Activated B cell treated with CpG ODN at 0.5 μM for 24 hours (primary cell): ENCODE results near the gene FNDC1. TPM values are rescaled to one million over a fixed set of nuclear protein-coding genes. Genes with fewer than 3 reads are reported as not detected.

Source experiments
- ATAC-seq: fragments of 200-7000 bp; cut with Tn5 transposase; one replicate; pipeline ENCODE4 v1.10.0; 2021; ENCODE audit warnings: low read depth, mild to moderate bottlenecking, moderate library complexity
- CTCF ChIA-PET: fragments of 350-600 bp; sonication (Branson Sonifier 250); formaldehyde crosslinking; loops from one replicate; lab custom pipeline; 2021; ENCODE audit warnings: antibody characterized with exemption; lab: Charles Lee
- POLR2A ChIA-PET: fragments of 350-600 bp; sonication (Branson Sonifier 250); formaldehyde crosslinking; loops from one replicate; lab custom pipeline; 2021; ENCODE audit warnings: antibody characterized with exemption; lab: Charles Lee
- DNase-seq: peaks from one replicate; pipeline ENCODE4 v3.0.0; 2022
- H3K27ac Mint-ChIP-seq: one replicate; pipeline ENCODE4 v1.8.0; 2020; ENCODE audit warnings: mixed read lengths
- H3K27me3 Mint-ChIP-seq: one replicate; pipeline ENCODE4 v1.8.0; 2021; ENCODE audit warnings: mixed read lengths
- H3K36me3 Mint-ChIP-seq: one replicate; pipeline ENCODE4 v1.8.0; 2021; ENCODE audit warnings: low read depth, mixed read lengths
- H3K4me1 Mint-ChIP-seq: one replicate; pipeline ENCODE4 v1.8.0; 2021; ENCODE audit warnings: mixed read lengths
- H3K4me3 Mint-ChIP-seq: one replicate; pipeline ENCODE4 v1.8.0; 2020; ENCODE audit warnings: mild to moderate bottlenecking, mixed read lengths
- H3K9me3 Mint-ChIP-seq: one replicate; pipeline ENCODE4 v1.8.0; 2020; ENCODE audit warnings: mixed read lengths
- CTCF ChIP-seq: fragments of 200-600 bp; IDR thresholded peaks from one replicate; pipeline ENCODE4 v1.8.0; 2022; ENCODE audit warnings: antibody characterized with exemption, mild to moderate bottlenecking
- intact Hi-C: fragments of 100-400 bp; cut with micrococcal nuclease; formaldehyde crosslinking; loops from one replicate; pipeline ENCODE4 v1.15.1; 2024
- total RNA-seq: library from RNA; stranded (reverse); gene quantifications from 2 replicates; pipeline ENCODE4 v1.2.3, GENCODE V29; 2022

Gene FNDC1
- total RNA-seq, 1 donor from 2014 or later, result not detected

GRCh38 chr6:159315562-159315961 lies 146.4 kb downstream of the FNDC1 start:
- intact Hi-C loops, result no loop called here
- TF ChIP-seq CTCF, result no peak
- Mint-ChIP-seq H3K27me3 (peaks cover 3% of the 10 kb centered on the region), H3K9me3 (no peaks in the 10 kb centered on the region), H3K4me1 (no peaks in the 10 kb centered on the region), H3K36me3 (no peaks in the 10 kb centered on the region), H3K4me3 (no peak overlapping the region), H3K27ac (no peak overlapping the region)
- ChIA-PET POLR2A (no interaction called here), CTCF (no interaction called here)
- no peak for DNase-seq
- ATAC-seq, result no peak

DNA sequence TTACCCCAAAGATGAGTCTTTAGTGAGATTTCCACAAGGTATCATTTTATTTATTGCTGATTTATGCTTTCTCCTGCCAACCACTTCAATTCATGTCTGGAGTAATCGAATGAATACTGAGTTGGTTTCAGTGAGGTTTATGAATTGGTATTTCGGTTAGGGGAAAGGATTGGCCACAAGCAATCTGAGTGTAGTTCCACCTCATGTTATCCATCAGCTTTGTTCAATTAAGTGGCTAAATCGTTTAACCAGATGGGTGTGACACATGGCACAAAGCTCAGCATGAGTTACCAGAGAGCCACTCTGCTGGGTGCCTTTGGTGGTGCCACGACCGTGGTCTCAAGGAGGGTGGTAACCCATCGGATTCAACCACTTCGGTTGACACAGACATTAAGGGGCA lies 148.2 kb downstream of the FNDC1 start:
- TF ChIP-seq CTCF, result no peak
- intact Hi-C loops, result no loop called here

DNA sequence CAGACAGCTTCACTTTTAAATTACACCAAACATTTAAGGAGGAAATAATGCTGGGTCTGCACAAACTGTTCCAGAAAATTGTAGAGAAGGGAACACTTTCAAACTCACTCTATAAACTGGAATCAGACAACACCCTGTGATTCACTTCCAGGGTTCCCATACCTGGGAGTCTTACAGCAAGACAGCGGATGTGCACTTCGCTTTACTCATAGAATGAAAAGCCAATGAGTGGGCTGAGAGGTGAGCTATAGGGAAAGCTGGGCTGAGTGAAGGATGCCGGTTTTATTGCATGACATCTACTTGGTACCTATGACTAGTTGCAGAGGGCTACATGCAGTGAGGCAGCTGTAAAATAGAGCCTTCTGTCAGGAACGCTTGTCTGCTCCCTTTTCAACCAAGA lies 152.1 kb downstream of the FNDC1 start:
- Mint-ChIP-seq H3K27ac (no peak overlapping the region), H3K36me3 (no peaks in the 10 kb centered on the region), H3K4me1 (no peaks in the 10 kb centered on the region), H3K9me3 (no peaks in the 10 kb centered on the region), H3K4me3 (no peak overlapping the region), H3K27me3 (peaks cover 6% of the 10 kb centered on the region)
- TF ChIP-seq CTCF, result no peak
- intact Hi-C loops, result no loop called here
- CTCF ChIA-PET, result no interaction called here
- no peak for DNase-seq
- no peak for ATAC-seq
- POLR2A ChIA-PET, result no interaction called here

More for the DNA sequence above, 148.2 kb downstream of the FNDC1 start:
- Mint-ChIP-seq H3K4me3 (no peak overlapping the region), H3K9me3 (no peaks in the 10 kb centered on the region), H3K36me3 (no peaks in the 10 kb centered on the region), H3K27ac (no peak overlapping the region), H3K4me1 (no peaks in the 10 kb centered on the region), H3K27me3 (peaks cover 6% of the 10 kb centered on the region)
- ChIA-PET POLR2A (no interaction called here), CTCF (no interaction called here)
- no peak for DNase-seq
- ATAC-seq, result no peak

Other genes starting within 250 kb of the FNDC1 start
- gene RSPH3, start 169.2 kb upstream of the FNDC1 start, total RNA-seq, result 1.9 and 2.4 TPM in 2 replicates
- gene TAGAP, start 124.4 kb upstream of the FNDC1 start, total RNA-seq, result 129 TPM in 2 replicates